ENCODE measurements around the gene PKP1. TPM values are rescaled to one million over a fixed set of nuclear protein-coding genes. Genes with fewer than 3 reads are reported as not detected.

PKP1 gene
- total RNA-seq, 1 donor from 2014 or later: not detected

DNA sequence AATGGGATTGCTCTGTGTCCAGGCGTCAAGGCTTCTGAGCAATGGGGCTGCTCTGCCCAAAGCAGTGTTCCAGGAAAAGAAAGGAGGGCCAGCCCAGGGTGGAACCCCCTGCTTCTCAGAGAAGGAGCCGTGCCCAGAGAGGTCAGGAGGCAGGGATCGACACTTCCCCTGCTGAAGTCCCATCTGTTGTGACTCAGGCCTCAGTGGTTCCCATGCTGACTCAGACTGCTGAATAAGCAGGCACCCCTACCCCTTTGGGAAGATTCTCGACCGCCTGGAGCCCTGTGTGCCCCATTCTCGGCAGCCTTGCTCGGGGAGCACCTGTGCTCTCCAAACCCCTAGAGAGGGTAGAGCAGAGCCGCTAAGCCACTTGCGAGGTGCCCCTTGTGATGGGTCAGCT lies 23.9 kb downstream of the PKP1 start:
- Histone ChIP-seq H3K27me3 (no peaks in the 10 kb centered on the region), H3K4me3 (no peak overlapping the region), H3K27ac (no peak overlapping the region), H3K36me3 (no peaks in the 10 kb centered on the region), H3K9me3 (no peaks in the 10 kb centered on the region), H3K4me1 (no peaks in the 10 kb centered on the region)
- no peak for DNase-seq (ENCODE audit: low spot score in 2 of 2)
- intact Hi-C loops (cut with DNase I): no loop called here
- TF ChIP-seq, protein P1, sequence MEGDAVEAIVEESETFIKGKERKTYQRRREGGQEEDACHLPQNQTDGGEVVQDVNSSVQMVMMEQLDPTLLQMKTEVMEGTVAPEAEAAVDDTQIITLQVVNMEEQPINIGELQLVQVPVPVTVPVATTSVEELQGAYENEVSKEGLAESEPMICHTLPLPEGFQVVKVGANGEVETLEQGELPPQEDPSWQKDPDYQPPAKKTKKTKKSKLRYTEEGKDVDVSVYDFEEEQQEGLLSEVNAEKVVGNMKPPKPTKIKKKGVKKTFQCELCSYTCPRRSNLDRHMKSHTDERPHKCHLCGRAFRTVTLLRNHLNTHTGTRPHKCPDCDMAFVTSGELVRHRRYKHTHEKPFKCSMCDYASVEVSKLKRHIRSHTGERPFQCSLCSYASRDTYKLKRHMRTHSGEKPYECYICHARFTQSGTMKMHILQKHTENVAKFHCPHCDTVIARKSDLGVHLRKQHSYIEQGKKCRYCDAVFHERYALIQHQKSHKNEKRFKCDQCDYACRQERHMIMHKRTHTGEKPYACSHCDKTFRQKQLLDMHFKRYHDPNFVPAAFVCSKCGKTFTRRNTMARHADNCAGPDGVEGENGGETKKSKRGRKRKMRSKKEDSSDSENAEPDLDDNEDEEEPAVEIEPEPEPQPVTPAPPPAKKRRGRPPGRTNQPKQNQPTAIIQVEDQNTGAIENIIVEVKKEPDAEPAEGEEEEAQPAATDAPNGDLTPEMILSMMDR (IDR thresholded peaks at IDR 0.05): no peak

DNA sequence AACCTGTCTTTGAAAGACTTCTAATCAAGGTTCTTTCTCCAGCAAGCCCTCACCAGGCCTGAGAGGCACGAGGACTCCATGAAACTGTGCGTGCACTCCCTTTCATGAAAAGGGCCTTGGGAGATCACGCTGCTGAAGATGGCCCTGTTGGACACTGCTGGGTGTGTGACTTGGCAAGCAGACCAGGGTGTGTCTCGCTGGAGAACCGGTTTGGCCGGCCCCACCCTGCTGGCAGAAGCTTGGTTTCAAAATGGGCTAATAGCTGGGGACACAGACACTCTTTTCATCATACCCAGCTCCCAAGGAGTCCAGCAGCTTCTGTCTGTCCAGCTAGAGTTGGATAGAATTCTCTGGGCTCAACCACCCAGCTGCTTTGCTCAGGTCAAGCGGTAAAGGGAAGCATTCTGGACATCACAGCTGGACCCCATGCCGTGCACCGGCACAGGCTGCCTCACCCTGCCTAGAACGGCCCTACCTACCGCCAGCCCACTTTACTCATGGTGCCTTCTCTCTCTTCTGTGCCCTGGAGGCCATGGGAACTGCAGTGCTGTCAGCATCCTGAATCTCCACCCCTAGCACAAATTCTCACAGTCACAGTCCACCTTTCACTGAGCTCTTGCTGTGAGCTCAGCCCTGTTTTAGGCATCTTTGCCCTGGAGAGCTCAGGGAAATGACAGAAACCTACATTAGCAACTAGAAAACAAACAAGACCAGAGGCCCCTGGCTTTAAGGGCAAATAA lies 24.6 kb downstream of the PKP1 start:
- Histone ChIP-seq H3K9me3 (no peaks in the 10 kb centered on the region), H3K4me3 (no peak overlapping the region), H3K27ac (no peak overlapping the region), H3K36me3 (no peaks in the 10 kb centered on the region), H3K27me3 (no peaks in the 10 kb centered on the region), H3K4me1 (no peaks in the 10 kb centered on the region)
- intact Hi-C loops (cut with DNase I): no loop called here
- TF ChIP-seq, protein P1 (IDR thresholded peaks at IDR 0.05): no peak
- DNase-seq (ENCODE audit: low spot score in 2 of 2): no peak

DNA sequence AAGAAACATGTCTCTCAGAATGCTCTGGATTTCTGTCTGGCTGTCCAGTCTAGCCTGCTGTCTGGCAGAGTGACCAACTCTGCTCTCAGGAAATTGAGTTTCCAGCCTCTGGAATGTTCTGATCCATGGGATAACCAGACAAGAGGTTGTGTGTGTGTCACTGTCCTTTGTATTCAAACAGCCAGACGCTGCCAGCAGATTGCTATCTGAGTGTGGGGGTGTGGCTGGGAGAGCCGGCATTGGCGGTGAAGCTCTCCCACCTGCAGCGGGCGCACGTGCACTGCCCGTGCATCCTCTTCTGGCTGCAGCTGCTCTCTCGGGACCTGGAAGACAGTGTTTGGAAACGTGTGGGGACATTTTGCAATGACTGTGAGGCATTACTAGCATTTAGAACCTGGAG lies 26.1 kb downstream of the PKP1 start:
- no peaks in the 10 kb centered on the region for H3K27me3 ChIP-seq
- no peaks in the 10 kb centered on the region for H3K9me3 ChIP-seq
- intact Hi-C loops (cut with DNase I): no loop called here
- H3K27ac ChIP-seq: no peak overlapping the region
- no peak overlapping the region for H3K4me3 ChIP-seq
- no peaks in the 10 kb centered on the region for H3K4me1 ChIP-seq
- DNase-seq (ENCODE audit: low spot score in 2 of 2): no peak
- H3K36me3 ChIP-seq: no peaks in the 10 kb centered on the region
- TF ChIP-seq, protein P1 (IDR thresholded peaks at IDR 0.05): no peak

DNA sequence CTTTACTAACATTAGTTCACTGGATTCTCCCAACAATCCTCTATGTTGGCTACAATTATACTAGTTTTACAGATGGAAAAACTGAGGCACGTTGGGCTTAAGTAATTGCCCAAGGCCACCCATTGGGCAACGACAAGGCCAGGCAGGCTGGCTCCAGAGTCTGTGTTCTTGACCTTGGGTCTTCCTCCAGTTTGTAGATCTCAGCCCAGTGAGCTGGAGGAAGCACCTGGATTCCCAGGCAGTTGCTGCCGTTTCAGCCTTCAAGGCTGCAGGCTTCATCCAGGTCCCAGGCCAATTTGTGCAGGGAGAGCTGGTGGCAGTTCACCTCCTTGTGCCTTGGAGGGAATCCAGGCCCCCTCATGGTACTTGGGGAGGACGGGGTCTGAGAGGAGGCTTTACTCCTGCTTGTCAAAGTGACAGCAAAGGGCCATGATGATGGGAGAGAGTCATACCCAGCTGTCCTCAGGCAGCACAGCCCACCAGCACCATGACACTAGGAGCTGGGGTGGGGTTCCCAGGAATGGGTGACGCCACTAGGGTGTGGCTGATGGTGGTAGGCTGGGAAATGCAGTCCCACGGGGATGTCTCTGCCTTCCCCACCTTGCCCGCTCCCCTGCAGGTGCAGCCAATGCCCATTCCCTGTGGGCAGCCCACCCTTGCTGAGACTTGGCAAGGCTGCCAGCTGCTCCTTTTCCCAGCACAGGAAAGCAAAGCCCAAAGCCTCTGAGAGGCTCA lies 27.1 kb downstream of the PKP1 start:
- no peaks in the 10 kb centered on the region for H3K9me3 ChIP-seq
- no peaks in the 10 kb centered on the region for H3K36me3 ChIP-seq
- no peak overlapping the region for H3K4me3 ChIP-seq
- H3K27ac ChIP-seq: no peak overlapping the region
- TF ChIP-seq, protein P1 (IDR thresholded peaks at IDR 0.05): no peak
- DNase-seq (ENCODE audit: low spot score in 2 of 2): no peak
- intact Hi-C loops (cut with DNase I): no loop called here
- no peaks in the 10 kb centered on the region for H3K27me3 ChIP-seq
- no peaks in the 10 kb centered on the region for H3K4me1 ChIP-seq

DNA sequence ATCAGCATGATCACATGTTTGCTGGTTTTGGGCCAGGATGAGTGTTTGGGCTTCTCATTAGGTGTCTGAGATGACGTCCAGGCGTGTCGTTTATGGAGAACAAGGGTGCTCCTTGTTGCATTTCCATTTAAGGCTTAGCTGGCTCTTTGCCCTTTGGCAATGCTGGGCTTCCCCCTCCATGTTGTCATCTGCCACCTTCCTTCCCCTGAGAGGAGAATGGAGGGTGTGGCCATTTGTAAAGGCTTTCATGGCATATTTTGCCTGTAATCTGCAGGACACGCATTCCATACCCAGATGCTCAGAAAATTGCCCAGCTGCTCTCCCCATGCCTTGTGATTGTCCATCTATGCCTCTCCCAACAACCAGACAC lies 27.7 kb downstream of the PKP1 start:
- Histone ChIP-seq H3K27ac (no peak overlapping the region), H3K4me1 (no peaks in the 10 kb centered on the region), H3K27me3 (no peaks in the 10 kb centered on the region), H3K4me3 (no peak overlapping the region), H3K36me3 (no peaks in the 10 kb centered on the region), H3K9me3 (no peaks in the 10 kb centered on the region)
- no peak for DNase-seq (ENCODE audit: low spot score in 2 of 2)
- intact Hi-C loops (cut with DNase I): no loop called here
- TF ChIP-seq, protein P1 (IDR thresholded peaks at IDR 0.05): no peak
